ENCODE measurements around the gene RAD17. TPM values are rescaled to one million over a fixed set of nuclear protein-coding genes. Genes with fewer than 3 reads are reported as not detected.

The RAD17 gene
- total and polyA plus RNA-seq, 11 donors, result 6.7 to 25.8 (median 20.8) TPM

Other genes with a start within 250 kb of the RAD17 start
- 10 to 100 TPM in 1 of 9 donors, 1 to 10 TPM in 8; 1.3 to 22.9 (median 3.8) TPM for gene CCNB1, start 202.7 kb upstream of the RAD17 start, total RNA-seq
- 1 to 10 TPM; 1.4 to 3.6 TPM for gene CCNB1, start 202.7 kb upstream of the RAD17 start, polyA plus RNA-seq
- gene CENPH, start 180.2 kb upstream of the RAD17 start, total RNA-seq, result 1 to 10 TPM; 1.1 to 6.9 (median 2.7) TPM
- gene CENPH, start 180.2 kb upstream of the RAD17 start, polyA plus RNA-seq, result 1 to 10 TPM; 2.0 to 3.8 TPM
- 10 to 100 TPM in 7 of 9 donors, 1 to 10 TPM in 2; 9.6 to 23.1 (median 14.5) TPM for gene CDK7, start 134.9 kb upstream of the RAD17 start, total RNA-seq
- 10 to 100 TPM; 11.6 to 21.1 TPM for gene CDK7, start 134.9 kb upstream of the RAD17 start, polyA plus RNA-seq
- gene CCDC125, start 37.0 kb upstream of the RAD17 start, total RNA-seq, result 1 to 10 TPM; 1.5 to 6.4 (median 3.2) TPM
- 1 to 10 TPM; 1.8 to 2.3 TPM for gene CCDC125, start 37.0 kb upstream of the RAD17 start, polyA plus RNA-seq
- 10 to 100 TPM; 26.2 to 43.8 (median 34.5) TPM for gene AK6, start 298 bp upstream of the RAD17 start, total RNA-seq
- 10 to 100 TPM; 42.0 to 58.9 TPM for gene AK6, start 298 bp upstream of the RAD17 start, polyA plus RNA-seq
- gene TAF9, start 298 bp upstream of the RAD17 start, total RNA-seq, result 10 to 100 TPM; 37.8 to 51.9 (median 48.0) TPM
- 10 to 100 TPM; 56.8 to 75.0 TPM for gene TAF9, start 298 bp upstream of the RAD17 start, polyA plus RNA-seq
- 1 to 10 TPM in 8 of 9 donors, under 1 TPM in 1; 0.87 to 3.8 (median 1.7) TPM for gene MARVELD2, start 45.3 kb downstream of the RAD17 start, total RNA-seq
- gene MARVELD2, start 45.3 kb downstream of the RAD17 start, polyA plus RNA-seq, result under 1 TPM; 0.27 to 0.55 TPM
- gene OCLN, start 123.0 kb downstream of the RAD17 start, total RNA-seq, result 1 to 10 TPM in 8 of 9 donors, under 1 TPM in 1; 0.72 to 3.5 (median 2.0) TPM
- 1 to 10 TPM in 1 of 2 donors, under 1 TPM in 1; 0.39 to 2.1 TPM for gene OCLN, start 123.0 kb downstream of the RAD17 start, polyA plus RNA-seq
- gene GTF2H2C, start 190.4 kb downstream of the RAD17 start, total RNA-seq, result 10 to 100 TPM in 7 of 9 donors, 1 to 10 TPM in 2; 9.1 to 19.0 (median 13.9) TPM
- gene GTF2H2C, start 190.4 kb downstream of the RAD17 start, polyA plus RNA-seq, result 10 to 100 TPM in 1 of 2 donors, 1 to 10 TPM in 1; 9.5 to 16.5 TPM

Data from heart left ventricle (tissue), 11 donors.